Measurements from ENCODE around the gene TSHZ3. TPM values are rescaled to one million over a fixed set of nuclear protein-coding genes. Genes with fewer than 3 reads are reported as not detected.
A peak's percentile ranks its signal among the peaks of the same experiment; 100 is the strongest.

Gene TSHZ3
- total and polyA plus RNA-seq, 12 donors, result 2.6 to 9.3 (median 7.8) TPM

DNA sequence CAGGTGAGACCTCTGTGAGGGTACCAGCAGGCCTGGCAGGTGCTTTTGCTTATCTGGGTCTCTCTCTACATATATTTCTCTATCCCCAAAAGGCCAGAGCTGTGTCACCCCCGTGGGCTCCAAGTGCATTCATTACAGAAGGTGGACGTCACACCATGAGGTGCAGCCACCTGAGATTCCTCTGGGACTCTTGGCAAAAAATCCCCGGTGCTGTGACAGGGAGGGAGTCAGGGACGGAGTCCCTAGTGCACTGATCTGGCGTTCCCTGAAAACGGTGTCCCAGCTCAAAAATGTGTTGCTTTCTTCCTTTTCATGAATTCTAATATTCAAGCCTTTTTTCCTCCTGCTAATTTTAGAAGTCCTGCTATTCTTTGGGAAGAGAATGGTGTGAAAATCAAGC lies 13.5 kb downstream of the TSHZ3 start:
- no peak for TF ChIP-seq POLR2A (IDR thresholded peaks at IDR 0.05)
- TF ChIP-seq, protein P1, sequence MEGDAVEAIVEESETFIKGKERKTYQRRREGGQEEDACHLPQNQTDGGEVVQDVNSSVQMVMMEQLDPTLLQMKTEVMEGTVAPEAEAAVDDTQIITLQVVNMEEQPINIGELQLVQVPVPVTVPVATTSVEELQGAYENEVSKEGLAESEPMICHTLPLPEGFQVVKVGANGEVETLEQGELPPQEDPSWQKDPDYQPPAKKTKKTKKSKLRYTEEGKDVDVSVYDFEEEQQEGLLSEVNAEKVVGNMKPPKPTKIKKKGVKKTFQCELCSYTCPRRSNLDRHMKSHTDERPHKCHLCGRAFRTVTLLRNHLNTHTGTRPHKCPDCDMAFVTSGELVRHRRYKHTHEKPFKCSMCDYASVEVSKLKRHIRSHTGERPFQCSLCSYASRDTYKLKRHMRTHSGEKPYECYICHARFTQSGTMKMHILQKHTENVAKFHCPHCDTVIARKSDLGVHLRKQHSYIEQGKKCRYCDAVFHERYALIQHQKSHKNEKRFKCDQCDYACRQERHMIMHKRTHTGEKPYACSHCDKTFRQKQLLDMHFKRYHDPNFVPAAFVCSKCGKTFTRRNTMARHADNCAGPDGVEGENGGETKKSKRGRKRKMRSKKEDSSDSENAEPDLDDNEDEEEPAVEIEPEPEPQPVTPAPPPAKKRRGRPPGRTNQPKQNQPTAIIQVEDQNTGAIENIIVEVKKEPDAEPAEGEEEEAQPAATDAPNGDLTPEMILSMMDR (IDR thresholded peaks at IDR 0.05), result no peak
- no peak overlapping the region for H3K27ac ChIP-seq
- 85 to 89% (median 87%) methylated on average over 6 of the region's 6 CpGs for WGBS, 4 donors
- DNase-seq, result peak in 2 of 7 donors; percentile 11 to 25
- H3K9me3 ChIP-seq (replicated peaks in 1 of 3), result no peaks in the 10 kb centered on the region
- H3K27me3 ChIP-seq, result no peaks in the 10 kb centered on the region
- H3K4me1 ChIP-seq (replicated peaks in 1 of 2), result peaks cover 0 to 33% of the 10 kb centered on the region in 2 donors
- H3K36me3 ChIP-seq (replicated peaks in 1 of 2), result peaks cover 0 to 3% of the 10 kb centered on the region in 2 donors
- no peak overlapping the region for H3K4me3 ChIP-seq
- intact Hi-C loops (cut with DNase I), result no loop called here

DNA sequence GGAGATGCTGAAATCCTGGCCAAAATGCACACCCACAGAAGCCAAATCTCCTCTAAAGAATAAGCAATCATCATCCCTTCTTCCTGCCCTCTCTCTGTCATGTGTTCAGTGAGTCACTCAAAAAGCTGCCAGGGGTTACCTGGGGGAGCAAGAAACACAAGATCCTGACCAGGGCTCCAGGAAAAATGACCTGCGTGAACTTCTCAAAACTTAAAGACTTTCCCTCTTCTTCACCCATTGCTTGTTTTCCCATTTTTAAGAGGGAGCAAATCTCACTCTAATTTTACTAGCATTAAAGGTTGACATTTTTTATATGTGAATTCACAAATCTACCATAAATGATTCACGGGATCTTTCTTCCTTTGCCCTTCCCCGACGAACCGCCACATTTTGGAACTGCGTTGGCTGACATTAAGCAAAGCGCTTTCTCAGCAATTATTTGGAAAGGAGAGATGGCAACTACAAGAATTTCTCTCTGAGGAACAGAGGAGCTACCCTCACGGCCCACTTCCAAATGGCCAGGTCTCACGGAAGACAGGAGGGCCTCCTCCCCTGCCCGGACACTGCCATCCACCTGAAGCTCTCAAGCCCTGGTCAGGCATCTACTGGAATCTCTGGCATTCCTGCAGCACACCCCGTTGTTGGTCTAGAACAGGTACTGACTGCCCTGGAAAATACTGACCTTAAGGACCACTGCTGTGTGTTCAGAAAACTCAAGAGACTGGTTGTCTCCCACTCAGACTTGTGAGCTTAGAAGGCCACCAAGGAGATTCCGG lies 14.2 kb downstream of the TSHZ3 start:
- Histone ChIP-seq H3K4me3 (no peak overlapping the region), H3K9me3 (replicated peaks in 1 of 3) (no peaks in the 10 kb centered on the region), H3K27me3 (no peaks in the 10 kb centered on the region), H3K27ac (no peak overlapping the region), H3K36me3 (replicated peaks in 1 of 2) (peaks cover 0 to 3% of the 10 kb centered on the region in 2 donors), H3K4me1 (replicated peaks in 1 of 2) (peaks cover 0 to 32% of the 10 kb centered on the region in 2 donors)
- intact Hi-C loops (cut with DNase I), result no loop called here
- 91 to 95% (median 93%) methylated on average over 12 of the region's 12 CpGs for WGBS, 4 donors
- DNase-seq, result peak in 1 of 7 donors; percentile 8
- no peak for TF ChIP-seq POLR2A (IDR thresholded peaks at IDR 0.05)
- TF ChIP-seq, protein P1 (IDR thresholded peaks at IDR 0.05), result no peak

DNA sequence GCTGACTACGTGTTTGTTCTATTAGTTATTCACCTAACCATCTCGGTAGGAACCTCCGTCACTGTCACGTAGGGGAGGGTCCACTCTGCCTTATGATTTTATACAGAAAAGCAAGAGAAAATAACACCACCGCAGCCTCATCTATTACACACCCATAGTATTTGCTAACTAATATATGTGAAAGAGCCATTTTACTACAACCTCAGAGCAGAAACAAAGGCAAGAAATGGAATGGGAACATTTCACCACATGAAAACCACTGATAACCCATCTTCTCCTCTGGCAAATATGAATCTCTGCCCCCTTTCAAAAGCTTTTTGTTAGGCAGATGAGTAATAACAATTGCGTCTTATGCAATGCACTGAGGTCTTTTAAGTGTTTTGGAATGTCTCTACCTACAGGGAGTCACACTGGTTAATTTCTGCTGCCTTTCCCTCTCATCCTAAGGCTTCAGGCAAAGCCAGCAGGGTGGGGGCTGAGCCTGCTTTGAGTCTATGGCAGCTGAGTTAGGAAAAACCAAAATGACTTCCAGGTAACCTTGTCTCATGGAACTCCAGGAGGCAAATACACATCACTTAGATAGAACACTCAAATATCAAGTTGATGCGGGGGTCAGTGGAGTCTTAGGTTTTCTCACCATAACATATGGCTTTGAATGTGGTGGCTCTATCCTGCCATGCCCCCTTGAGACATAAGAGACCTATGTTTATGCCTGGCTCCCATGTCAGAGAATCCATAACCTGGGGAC lies 15.0 kb downstream of the TSHZ3 start:
- Histone ChIP-seq H3K9me3 (replicated peaks in 1 of 3) (no peaks in the 10 kb centered on the region), H3K36me3 (replicated peaks in 1 of 2) (peaks cover 0 to 3% of the 10 kb centered on the region in 2 donors), H3K4me1 (replicated peaks in 1 of 2) (peaks cover 0 to 32% of the 10 kb centered on the region in 2 donors), H3K27ac (no peak overlapping the region), H3K4me3 (no peak overlapping the region), H3K27me3 (no peaks in the 10 kb centered on the region)
- WGBS, 4 donors, result 90 to 94% (median 92%) methylated on average over 7 of the region's 7 CpGs
- intact Hi-C loops (cut with DNase I), result no loop called here
- TF ChIP-seq, protein P1 (IDR thresholded peaks at IDR 0.05), result no peak
- no peak for TF ChIP-seq POLR2A (IDR thresholded peaks at IDR 0.05)
- peak in 1 of 7 donors; percentile 14 for DNase-seq

DNA sequence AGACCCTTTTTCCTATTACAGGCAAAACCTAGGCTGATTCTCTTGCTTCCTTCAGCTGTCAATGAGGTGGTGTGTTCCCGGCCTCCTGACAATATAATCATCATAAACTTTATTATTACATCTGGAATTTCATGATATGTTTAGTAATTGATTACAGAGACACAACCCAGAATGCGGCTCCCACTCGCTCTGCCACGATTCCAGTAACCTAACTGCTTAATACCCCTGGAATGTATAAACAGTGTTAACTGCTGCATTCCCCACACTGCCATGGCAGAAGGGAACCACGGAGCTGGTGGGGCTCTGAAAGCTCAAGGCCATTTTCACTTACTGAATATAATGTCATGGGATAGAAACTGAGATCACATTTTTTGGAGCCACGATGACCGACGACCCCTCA lies 17.1 kb downstream of the TSHZ3 start:
- H3K4me1 ChIP-seq (replicated peaks in 1 of 2), result peaks cover 0 to 33% of the 10 kb centered on the region in 2 donors
- intact Hi-C loops (cut with DNase I), result no loop called here

More for the DNA sequence above, 17.1 kb downstream of the TSHZ3 start:
- Histone ChIP-seq H3K36me3 (replicated peaks in 1 of 2) (peaks cover 0 to 3% of the 10 kb centered on the region in 2 donors), H3K27ac (peak overlapping the region in 1 of 5 donors; percentile 32), H3K9me3 (replicated peaks in 1 of 3) (no peaks in the 10 kb centered on the region), H3K27me3 (no peaks in the 10 kb centered on the region), H3K4me3 (no peak overlapping the region)
- DNase-seq, result peak in 2 of 7 donors; percentile 8 to 37
- WGBS, 4 donors, result 77 to 83% (median 80%) methylated on average over 8 of the region's 8 CpGs
- TF ChIP-seq POLR2A (IDR thresholded peaks at IDR 0.05), result no peak
- TF ChIP-seq, protein P1 (IDR thresholded peaks at IDR 0.05), result no peak
